ENCODE data around the gene ATP8B1. TPM values are rescaled to one million over a fixed set of nuclear protein-coding genes. Genes with fewer than 3 reads are reported as not detected.
A peak's percentile ranks its signal among the peaks of the same experiment; 100 is the strongest.

Gene ATP8B1
- total RNA-seq, 1 experiment from 2014 or later: 24.8 TPM

- H3K4me1 ChIP-seq (ENCODE audit: insufficient read depth, low read length): peaks cover 49% of the 10 kb centered on the region
- intact Hi-C loops (cut with micrococcal nuclease): no loop called here
- H3F3A ChIP-seq (ENCODE audit: low read length, unreplicated experiment): no peaks in the 10 kb centered on the region
- ChIA-PET CTCF (no interaction called here), POLR2A (ENCODE audit: unreplicated experiment) (interaction anchor here (0.6 kb wide), 1 partner anchor 37 kb away, joined by 3 read pairs; no protein-coding TSS in a partner anchor)
- H3K9me2 ChIP-seq (replicated peaks; ENCODE audit: low read length): no peaks in the 10 kb centered on the region
- peak overlapping the region; percentile 86 for H3K27ac ChIP-seq (ENCODE audit: low read length)
- H2AFZ ChIP-seq (ENCODE audit: low read length): no peak overlapping the region
- peak overlapping the region; percentile 57 for H3K4me2 ChIP-seq (ENCODE audit: low read length)
- peak overlapping the region; percentile 54 for H3K9ac ChIP-seq (ENCODE audit: low read length)
- no peaks in the 10 kb centered on the region for H3K27me3 ChIP-seq (ENCODE audit: low read length)
- no TSS peak for BruUV-seq (replicated peaks)
- ATAC-seq: peak; percentile 56
- DNase-seq: peak; percentile 64
- no peaks in the 10 kb centered on the region for H4K20me1 ChIP-seq (ENCODE audit: low read length)
- H3K36me3 ChIP-seq (ENCODE audit: low read depth, low read length): peaks cover 6% of the 10 kb centered on the region
- no peaks in the 10 kb centered on the region for H3K9me3 ChIP-seq (ENCODE audit: low read length)
- H3K4me3 ChIP-seq (ENCODE audit: low read length): no peak overlapping the region; the same call in 1 of the 2 replicates
- TF ChIP-seq EZH2 (IDR thresholded peaks at IDR 0.05; ENCODE audit: low read length, unreplicated experiment) (no peak), EZH2phosphoT487 (IDR thresholded peaks at IDR 0.05; ENCODE audit: borderline replicate concordance, low read length) (no peak), CTCF (conservative IDR thresholded peaks at IDR 0.05; ENCODE audit: low read depth, low read length) (no peak)
- peaks cover 39% of the 10 kb centered on the region for H3K79me2 ChIP-seq (ENCODE audit: low read length)
Measured at GRCh38 chr18:57744211-57744694, 58.9 kb downstream of the ATP8B1 start.

- DNase-seq: peak; percentile 47
- Histone ChIP-seq H3K9me3 (ENCODE audit: low read length) (no peaks in the 10 kb centered on the region), H3K79me2 (ENCODE audit: low read length) (peaks cover 37% of the 10 kb centered on the region), H4K20me1 (ENCODE audit: low read length) (no peaks in the 10 kb centered on the region), H3K36me3 (ENCODE audit: low read depth, low read length) (peaks cover 6% of the 10 kb centered on the region), H3K4me3 (ENCODE audit: low read length) (no peak overlapping the region), H2AFZ (ENCODE audit: low read length) (no peak overlapping the region), H3K9ac (ENCODE audit: low read length) (peak overlapping the region; percentile 54; the same call in 1 of the 2 replicates), H3K4me1 (ENCODE audit: insufficient read depth, low read length) (peaks cover 40% of the 10 kb centered on the region), H3K27ac (ENCODE audit: low read length) (peak overlapping the region; percentile 86), H3F3A (ENCODE audit: low read length, unreplicated experiment) (no peaks in the 10 kb centered on the region), H3K4me2 (ENCODE audit: low read length) (peak overlapping the region; percentile 57), H3K9me2 (replicated peaks; ENCODE audit: low read length) (no peaks in the 10 kb centered on the region), H3K27me3 (ENCODE audit: low read length) (no peaks in the 10 kb centered on the region)
- ChIA-PET CTCF (no interaction called here), POLR2A (ENCODE audit: unreplicated experiment) (no interaction called here)
- no TSS peak for BruUV-seq (replicated peaks)
- intact Hi-C loops (cut with micrococcal nuclease): no loop called here
- peak; percentile 25 for ATAC-seq
- TF ChIP-seq CTCF (conservative IDR thresholded peaks at IDR 0.05; ENCODE audit: low read depth, low read length) (no peak), EZH2phosphoT487 (IDR thresholded peaks at IDR 0.05; ENCODE audit: borderline replicate concordance, low read length) (no peak), EZH2 (IDR thresholded peaks at IDR 0.05; ENCODE audit: low read length, unreplicated experiment) (no peak)
Measured at GRCh38 chr18:57743008-57743407, 60.1 kb downstream of the ATP8B1 start.

GRCh38 chr18:57741273-57741672, 61.8 kb downstream of the ATP8B1 start:
- H3K4me3 ChIP-seq (ENCODE audit: low read length): no peak overlapping the region
- peaks cover 42% of the 10 kb centered on the region for H3K4me1 ChIP-seq (ENCODE audit: insufficient read depth, low read length)
- POLR2A ChIA-PET (ENCODE audit: unreplicated experiment): no interaction called here
- H3F3A ChIP-seq (ENCODE audit: low read length, unreplicated experiment): no peaks in the 10 kb centered on the region
- no peak overlapping the region for H2AFZ ChIP-seq (ENCODE audit: low read length)
- H3K9me2 ChIP-seq (replicated peaks; ENCODE audit: low read length): no peaks in the 10 kb centered on the region
- no peak for TF ChIP-seq CTCF (conservative IDR thresholded peaks at IDR 0.05; ENCODE audit: low read depth, low read length)
- TF ChIP-seq EZH2 (IDR thresholded peaks at IDR 0.05; ENCODE audit: low read length, unreplicated experiment): no peak
- TF ChIP-seq EZH2phosphoT487 (IDR thresholded peaks at IDR 0.05; ENCODE audit: borderline replicate concordance, low read length): no peak
- CTCF ChIA-PET: no interaction called here
- no peaks in the 10 kb centered on the region for H3K9me3 ChIP-seq (ENCODE audit: low read length)
- peaks cover 23% of the 10 kb centered on the region for H3K79me2 ChIP-seq (ENCODE audit: low read length)
- H3K27me3 ChIP-seq (ENCODE audit: low read length): no peaks in the 10 kb centered on the region
- H3K9ac ChIP-seq (ENCODE audit: low read length): no peak overlapping the region
- intact Hi-C loops (cut with micrococcal nuclease): no loop called here
- H3K27ac ChIP-seq (ENCODE audit: low read length): no peak overlapping the region
- no TSS peak for BruUV-seq (replicated peaks)
- no peaks in the 10 kb centered on the region for H4K20me1 ChIP-seq (ENCODE audit: low read length)
- ATAC-seq (no peak), DNase-seq (no peak)
- peaks cover 6% of the 10 kb centered on the region for H3K36me3 ChIP-seq (ENCODE audit: low read depth, low read length)
- H3K4me2 ChIP-seq (ENCODE audit: low read length): no peak overlapping the region
